ENCODE measurements around the gene CPED1. TPM values are rescaled to one million over a fixed set of nuclear protein-coding genes. Genes with fewer than 3 reads are reported as not detected.

The CPED1 gene
- total RNA-seq, 1 experiment from 2014 or later, result 0.13 TPM

- Histone ChIP-seq H3T11ph (ENCODE audit: low read length) (no peak overlapping the region), H4K91ac (ENCODE audit: insufficient read length, low read depth, low read length) (no peak overlapping the region), H3K27ac (ENCODE audit: insufficient read length, low read depth, low read length) (no peak overlapping the region), H3K79me2 (ENCODE audit: insufficient read depth, low read length) (no peaks in the 10 kb centered on the region), H2BK120ac (ENCODE audit: low read depth, low read length, poor library complexity, severe bottlenecking) (no peak overlapping the region), H3K18ac (ENCODE audit: insufficient read length, low read depth, low read length) (no peak overlapping the region), H4K8ac (replicated peaks; ENCODE audit: insufficient read length, low read depth, low read length) (no peak overlapping the region), H3K23me2 (ENCODE audit: insufficient read length, low read depth, low read length, poor library complexity, severe bottlenecking) (no peaks in the 10 kb centered on the region), H2AFZ (ENCODE audit: low read length) (no peak overlapping the region), H2BK15ac (ENCODE audit: low read depth, low read length) (no peak overlapping the region), H4K5ac (ENCODE audit: insufficient read length, low read depth, low read length) (no peak overlapping the region), H2BK20ac (ENCODE audit: low read depth, low read length, poor library complexity, severe bottlenecking) (no peak overlapping the region), H3K79me1 (ENCODE audit: insufficient read depth, low read depth, low read length, poor library complexity, severe bottlenecking) (no peaks in the 10 kb centered on the region), H2BK5ac (ENCODE audit: insufficient read length, low read length) (no peak overlapping the region), H2AK5ac (ENCODE audit: insufficient read length, low read length) (no peak overlapping the region), H2BK12ac (ENCODE audit: insufficient read length, low read depth, low read length) (no peak overlapping the region), H3K56ac (ENCODE audit: insufficient read length, low read depth, low read length) (no peak overlapping the region), H3K9me3 (ENCODE audit: control insufficient read depth, low read depth, low read length) (no peaks in the 10 kb centered on the region), H3K4me2 (ENCODE audit: insufficient read depth, insufficient read length, low read length) (no peak overlapping the region), H3K4me1 (ENCODE audit: insufficient read depth, low read length) (0 out of 2 replicates have a peak, but pooled peaks cover 2% of the 10 kb centered on the region), H3K14ac (ENCODE audit: insufficient read depth, low read length) (no peak overlapping the region), H3K23ac (ENCODE audit: insufficient read length, low read depth, low read length) (no peak overlapping the region), H3K27me3 (ENCODE audit: insufficient read depth, low read length) (no peaks in the 10 kb centered on the region), H3K9ac (ENCODE audit: extremely low read depth, insufficient read length, low read length) (no peak overlapping the region), H3K4ac (ENCODE audit: low read depth, low read length) (no peak overlapping the region), H4K20me1 (ENCODE audit: control insufficient read depth, insufficient read depth, insufficient read length) (no peaks in the 10 kb centered on the region)
- no CpG with 5 or more reads among the region's 3 CpGs for WGBS (ENCODE audit: extremely low coverage, insufficient read length, low lambda C conversion rate)
- no peak for DNase-seq
- Mint-ChIP-seq H3K9me3 (peaks cover 22 to 30% of the 10 kb centered on the region in 2 experiments), H3K27ac (no peak overlapping the region), H3K4me3 (no peak overlapping the region), H3K4me1 (peaks cover 11 to 13% of the 10 kb centered on the region in 2 experiments), H3K27me3 (ENCODE audit: low read depth) (0 out of 2 replicates have a peak, but pooled peaks cover 2% of the 10 kb centered on the region), H3K36me3 (ENCODE audit: insufficient read depth in 1 of 3, low read depth in 3 of 3) (peaks cover 15 to 22% (median 21%) of the 10 kb centered on the region in 3 experiments)
- TF ChIP-seq CTCF (conservative IDR thresholded peaks at IDR 0.05), result no peak
Observed at GRCh38 chr7:121282129-121282528, 293.6 kb downstream of the CPED1 start.

Data from H9 (cell line).